GM23248 (cell line): Measurements from ENCODE around the gene NLK.

ENCODE experiments used
- EZH2 ChIP-seq: fragments of 200-600 bp; sonication (generic); IDR thresholded peaks from 2 replicates; pipeline ENCODE4 v1.6.1; 2018; ENCODE audit warnings: antibody characterized with exemption, mild to moderate bottlenecking; ENCODE audit not compliant: insufficient read depth, poor library complexity, severe bottlenecking
- EZH2phosphoT487 ChIP-seq: fragments of 200-600 bp; sonication (generic); IDR thresholded peaks from 2 replicates; pipeline ENCODE4 v1.6.1; 2018; ENCODE audit warnings: antibody characterized with exemption, moderate library complexity, mild to moderate bottlenecking, low read depth; ENCODE audit not compliant: insufficient read depth

- TF ChIP-seq EZH2 (no peak), EZH2phosphoT487 (no peak)
Measured at GRCh38 chr17:28043296-28043695, 819 bp downstream of the NLK start.
